Dendritic cell treated with granulocyte-macrophage colony-stimulating factor and Interleukin-4, amounts not matched to agents 40 ng/mL and 50 ng/mL, for 4 days (primary cell): Measurements from ENCODE around the gene KCTD1.

Experiments
- H3K27ac Mint-ChIP-seq: one replicate; pipeline ENCODE4 v1.8.0; 2022; ENCODE audit warnings: mild to moderate bottlenecking, mixed read lengths
- H3K27me3 Mint-ChIP-seq: one replicate; pipeline ENCODE4 v1.8.0; 2022; ENCODE audit warnings: mild to moderate bottlenecking, mixed read lengths
- H3K36me3 Mint-ChIP-seq: one replicate; pipeline ENCODE4 v1.8.0; 2022; ENCODE audit warnings: low read depth, mixed read lengths
- H3K4me1 Mint-ChIP-seq: one replicate; pipeline ENCODE4 v1.8.0; 2022; ENCODE audit warnings: low read depth, mixed read lengths
- H3K4me3 Mint-ChIP-seq: one replicate; pipeline ENCODE4 v1.8.0; 2022; ENCODE audit warnings: mild to moderate bottlenecking, moderate library complexity, mixed read lengths
- H3K9me3 Mint-ChIP-seq: one replicate; pipeline ENCODE4 v1.8.0; 2022; ENCODE audit warnings: mixed read lengths
- intact Hi-C: fragments of 100-400 bp; cut with micrococcal nuclease; formaldehyde crosslinking; loops from one replicate; pipeline ENCODE4 v1.15.0; 2022

The KCTD1 gene

GRCh38 chr18:26521617-26522016, 26.7 kb downstream of the KCTD1 start:
- Mint-ChIP-seq H3K36me3 (no peaks in the 10 kb centered on the region), H3K27ac (no peak overlapping the region), H3K4me3 (no peak overlapping the region), H3K4me1 (peaks cover 17% of the 10 kb centered on the region), H3K9me3 (no peaks in the 10 kb centered on the region), H3K27me3 (peaks cover 2% of the 10 kb centered on the region)
- intact Hi-C loops = no loop called here

GRCh38 chr18:26520974-26521373, 27.4 kb downstream of the KCTD1 start:
- Mint-ChIP-seq H3K4me3 (no peak overlapping the region), H3K9me3 (no peaks in the 10 kb centered on the region), H3K27ac (no peak overlapping the region), H3K36me3 (no peaks in the 10 kb centered on the region), H3K27me3 (peaks cover 2% of the 10 kb centered on the region), H3K4me1 (peaks cover 17% of the 10 kb centered on the region)
- intact Hi-C loops = no loop called here

GRCh38 chr18:26519114-26519513, 29.2 kb downstream of the KCTD1 start:
- intact Hi-C loops = no loop called here
- no peak overlapping the region for H3K27ac Mint-ChIP-seq

GRCh38 chr18:26516964-26517363, 31.4 kb downstream of the KCTD1 start:
- no peaks in the 10 kb centered on the region for H3K36me3 Mint-ChIP-seq
- H3K4me1 Mint-ChIP-seq = no peaks in the 10 kb centered on the region
- H3K4me3 Mint-ChIP-seq = no peak overlapping the region
- H3K9me3 Mint-ChIP-seq = no peaks in the 10 kb centered on the region
- no peak overlapping the region for H3K27ac Mint-ChIP-seq
- no peaks in the 10 kb centered on the region for H3K27me3 Mint-ChIP-seq
- intact Hi-C loops = no loop called here

More at GRCh38 chr18:26519114-26519513, 29.2 kb downstream of the KCTD1 start:
- H3K36me3 Mint-ChIP-seq = no peaks in the 10 kb centered on the region
- no peak overlapping the region for H3K4me3 Mint-ChIP-seq
- H3K4me1 Mint-ChIP-seq = no peaks in the 10 kb centered on the region
- peaks cover 2% of the 10 kb centered on the region for H3K27me3 Mint-ChIP-seq
- H3K9me3 Mint-ChIP-seq = no peaks in the 10 kb centered on the region

- no peaks in the 10 kb centered on the region for H3K36me3 Mint-ChIP-seq
- H3K4me1 Mint-ChIP-seq = no peaks in the 10 kb centered on the region
- intact Hi-C loops = no loop called here
- no peak overlapping the region for H3K4me3 Mint-ChIP-seq
- no peaks in the 10 kb centered on the region for H3K9me3 Mint-ChIP-seq
- no peaks in the 10 kb centered on the region for H3K27me3 Mint-ChIP-seq
- no peak overlapping the region for H3K27ac Mint-ChIP-seq
Measured at GRCh38 chr18:26515643-26516487, 32.5 kb downstream of the KCTD1 start.

- Mint-ChIP-seq H3K4me3 (no peak overlapping the region), H3K27ac (no peak overlapping the region), H3K4me1 (no peaks in the 10 kb centered on the region), H3K36me3 (no peaks in the 10 kb centered on the region), H3K9me3 (no peaks in the 10 kb centered on the region), H3K27me3 (no peaks in the 10 kb centered on the region)
- intact Hi-C loops = no loop called here
Measured at GRCh38 chr18:26511339-26512071, 36.8 kb downstream of the KCTD1 start.

GRCh38 chr18:26510337-26510736, 38.0 kb downstream of the KCTD1 start:
- H3K9me3 Mint-ChIP-seq = no peaks in the 10 kb centered on the region
- intact Hi-C loops = no loop called here
- no peaks in the 10 kb centered on the region for H3K36me3 Mint-ChIP-seq
- H3K27ac Mint-ChIP-seq = no peak overlapping the region
- no peak overlapping the region for H3K4me3 Mint-ChIP-seq
- H3K27me3 Mint-ChIP-seq = no peaks in the 10 kb centered on the region
- no peaks in the 10 kb centered on the region for H3K4me1 Mint-ChIP-seq

GRCh38 chr18:26506012-26506411, 42.3 kb downstream of the KCTD1 start:
- Mint-ChIP-seq H3K27me3 (no peaks in the 10 kb centered on the region), H3K36me3 (no peaks in the 10 kb centered on the region), H3K9me3 (no peaks in the 10 kb centered on the region), H3K4me3 (no peak overlapping the region), H3K27ac (no peak overlapping the region), H3K4me1 (no peaks in the 10 kb centered on the region)
- intact Hi-C loops = no loop called here

- intact Hi-C loops = no loop called here
- Mint-ChIP-seq H3K4me3 (no peak overlapping the region), H3K27me3 (no peaks in the 10 kb centered on the region), H3K9me3 (no peaks in the 10 kb centered on the region), H3K4me1 (no peaks in the 10 kb centered on the region), H3K36me3 (no peaks in the 10 kb centered on the region), H3K27ac (no peak overlapping the region)
Measured at GRCh38 chr18:26504831-26505230, 43.5 kb downstream of the KCTD1 start.

- no peaks in the 10 kb centered on the region for H3K27me3 Mint-ChIP-seq
- no peaks in the 10 kb centered on the region for H3K9me3 Mint-ChIP-seq
- no peak overlapping the region for H3K4me3 Mint-ChIP-seq
- no peak overlapping the region for H3K27ac Mint-ChIP-seq
- H3K4me1 Mint-ChIP-seq = no peaks in the 10 kb centered on the region
- intact Hi-C loops = no loop called here
- no peaks in the 10 kb centered on the region for H3K36me3 Mint-ChIP-seq
Measured at GRCh38 chr18:26503382-26503781, 45.0 kb downstream of the KCTD1 start.

- H3K4me1 Mint-ChIP-seq = no peaks in the 10 kb centered on the region
- H3K4me3 Mint-ChIP-seq = no peak overlapping the region
- H3K27ac Mint-ChIP-seq = no peak overlapping the region
- H3K9me3 Mint-ChIP-seq = no peaks in the 10 kb centered on the region
- H3K27me3 Mint-ChIP-seq = no peaks in the 10 kb centered on the region
- H3K36me3 Mint-ChIP-seq = no peaks in the 10 kb centered on the region
- intact Hi-C loops = no loop called here
Measured at GRCh38 chr18:26502823-26503222, 45.5 kb downstream of the KCTD1 start.

GRCh38 chr18:26497866-26498265, 50.5 kb downstream of the KCTD1 start:
- no peaks in the 10 kb centered on the region for H3K9me3 Mint-ChIP-seq
- H3K27ac Mint-ChIP-seq = no peak overlapping the region
- intact Hi-C loops = no loop called here
- H3K36me3 Mint-ChIP-seq = no peaks in the 10 kb centered on the region
- no peaks in the 10 kb centered on the region for H3K4me1 Mint-ChIP-seq
- H3K4me3 Mint-ChIP-seq = no peak overlapping the region
- H3K27me3 Mint-ChIP-seq = no peaks in the 10 kb centered on the region

- H3K4me3 Mint-ChIP-seq = no peak overlapping the region
- no peak overlapping the region for H3K27ac Mint-ChIP-seq
- H3K36me3 Mint-ChIP-seq = no peaks in the 10 kb centered on the region
- H3K9me3 Mint-ChIP-seq = no peaks in the 10 kb centered on the region
- intact Hi-C loops = no loop called here
- H3K4me1 Mint-ChIP-seq = no peaks in the 10 kb centered on the region
- no peaks in the 10 kb centered on the region for H3K27me3 Mint-ChIP-seq
Measured at GRCh38 chr18:26496528-26496927, 51.8 kb downstream of the KCTD1 start.

GRCh38 chr18:26495287-26495686, 53.1 kb downstream of the KCTD1 start:
- H3K36me3 Mint-ChIP-seq = no peaks in the 10 kb centered on the region
- H3K9me3 Mint-ChIP-seq = no peaks in the 10 kb centered on the region
- H3K27me3 Mint-ChIP-seq = no peaks in the 10 kb centered on the region
- no peak overlapping the region for H3K4me3 Mint-ChIP-seq
- no peak overlapping the region for H3K27ac Mint-ChIP-seq
- no peaks in the 10 kb centered on the region for H3K4me1 Mint-ChIP-seq
- intact Hi-C loops = no loop called here
